ENCODE results near the gene CHST9.

Gene CHST9

DNA sequence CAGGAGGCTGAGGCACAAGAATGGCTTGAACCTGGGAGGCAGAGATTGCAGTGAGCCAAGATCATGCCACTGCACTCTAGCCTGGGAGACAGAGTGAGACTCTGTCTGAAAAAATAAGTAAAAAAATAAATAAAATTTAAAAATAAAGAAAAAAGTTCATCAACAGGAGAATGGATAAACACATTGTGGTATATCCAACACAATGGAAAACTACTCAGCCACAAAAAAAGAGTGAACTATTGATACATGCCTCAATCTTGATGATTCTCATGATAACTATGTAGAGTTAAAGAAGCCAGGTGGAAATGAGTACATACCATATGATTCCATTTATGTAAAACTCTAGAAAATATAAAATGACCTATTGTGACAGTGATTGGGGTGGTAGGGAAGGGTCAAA is 195.3 kb downstream of the CHST9 start:
- DNase-seq, result no peak
- Histone ChIP-seq H3K27me3 (ENCODE audit: control insufficient read depth in 1 of 2, insufficient read depth in 1 of 2, low read length in 2 of 2) (no peaks in the 10 kb centered on the region), H2BK5ac (ENCODE audit: low read depth, low read length, poor library complexity, severe bottlenecking) (no peak overlapping the region), H4K8ac (ENCODE audit: low read length) (no peak overlapping the region), H2AK5ac (ENCODE audit: low read length, severe bottlenecking) (no peak overlapping the region), H4K91ac (ENCODE audit: low read length) (no peak overlapping the region), H3K4me2 (ENCODE audit: low read length, poor library complexity, severe bottlenecking) (no peak overlapping the region), H2BK12ac (ENCODE audit: low read length in 2 of 2) (no peak overlapping the region), H3K79me1 (replicated peaks; ENCODE audit: low read length, poor library complexity, severe bottlenecking) (no peaks in the 10 kb centered on the region), H2AFZ (ENCODE audit: low read depth, low read length) (no peak overlapping the region), H3K23ac (ENCODE audit: low read length in 2 of 2) (no peak overlapping the region), H3K9me3 (ENCODE audit: control insufficient read depth, low read length) (no peaks in the 10 kb centered on the region), H3K4ac (ENCODE audit: low read depth in 1 of 2, low read length in 2 of 2) (no peak overlapping the region), H3K4me3 (ENCODE audit: insufficient read depth in 1 of 2, low read depth in 1 of 2, low read length in 2 of 2) (no peak overlapping the region), H3K36me3 (ENCODE audit: control insufficient read depth in 1 of 2, insufficient read depth in 2 of 2, low read depth in 1 of 2, low read length in 2 of 2) (no peaks in the 10 kb centered on the region), H3K27ac (ENCODE audit: low read length, poor library complexity, severe bottlenecking) (no peak overlapping the region), H2BK15ac (ENCODE audit: low read depth, poor library complexity, severe bottlenecking) (no peak overlapping the region), H3K18ac (ENCODE audit: low read depth in 1 of 2, low read length in 2 of 2) (no peak overlapping the region), H3K4me1 (ENCODE audit: control insufficient read depth, insufficient read depth, low read depth, low read length) (no peaks in the 10 kb centered on the region), H2BK120ac (ENCODE audit: low read depth, low read length) (no peak overlapping the region), H3K14ac (ENCODE audit: low read length in 2 of 2) (no peak overlapping the region), H3K9ac (ENCODE audit: low read length) (no peak overlapping the region)

DNA sequence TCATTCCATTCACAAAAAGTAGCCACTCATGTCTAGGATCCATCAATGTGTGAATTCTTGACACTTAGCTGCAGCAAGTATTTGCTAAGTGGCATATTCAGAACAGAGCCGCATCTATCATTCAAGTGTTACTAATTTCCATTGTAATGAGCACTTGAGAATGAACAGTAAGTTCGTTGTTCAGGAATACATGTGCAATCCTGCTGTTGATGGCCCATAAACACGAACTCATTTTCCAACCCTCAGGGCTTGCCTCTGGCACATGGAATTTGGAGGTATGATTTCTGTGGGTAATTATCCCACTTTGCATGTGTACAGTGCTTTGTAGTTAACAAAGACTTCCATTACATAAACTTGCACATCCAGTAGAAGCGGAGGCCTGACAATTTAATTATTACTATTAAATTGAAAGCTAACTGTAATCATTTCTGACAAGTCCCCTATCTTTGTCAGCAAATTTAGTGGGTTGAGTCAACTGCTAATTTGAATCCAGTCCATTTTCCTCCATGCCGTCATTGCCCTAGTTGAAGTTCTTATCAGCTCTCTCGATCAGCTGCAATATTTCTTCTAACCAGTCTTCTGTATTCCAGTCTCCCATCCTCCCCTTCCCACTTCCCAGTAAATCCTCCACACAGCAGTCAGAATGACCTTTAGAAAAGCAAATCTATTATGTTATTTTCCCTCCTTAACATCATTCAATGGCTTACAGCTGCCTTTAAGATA is 203.6 kb downstream of the CHST9 start:
- H3K4me1 ChIP-seq (ENCODE audit: control insufficient read depth, insufficient read depth, low read depth, low read length), result peaks cover 2% of the 10 kb centered on the region

GRCh38 chr18:26978812-26979341 is 206.2 kb downstream of the CHST9 start:
- DNase-seq, result no peak

More for the DNA sequence above, 203.6 kb downstream of the CHST9 start:
- WGBS, result 76% methylated on average over 6 of the region's 6 CpGs
- Histone ChIP-seq H4K8ac (ENCODE audit: low read length) (no peak overlapping the region), H3K4ac (ENCODE audit: low read depth in 1 of 2, low read length in 2 of 2) (no peak overlapping the region), H3K9me3 (ENCODE audit: control insufficient read depth, low read length) (no peaks in the 10 kb centered on the region), H3K4me2 (ENCODE audit: low read length, poor library complexity, severe bottlenecking) (no peak overlapping the region), H3K36me3 (ENCODE audit: control insufficient read depth in 1 of 2, insufficient read depth in 2 of 2, low read depth in 1 of 2, low read length in 2 of 2) (no peaks in the 10 kb centered on the region), H3K14ac (ENCODE audit: low read length in 2 of 2) (no peak overlapping the region), H3K79me1 (replicated peaks; ENCODE audit: low read length, poor library complexity, severe bottlenecking) (no peaks in the 10 kb centered on the region), H3K4me3 (ENCODE audit: insufficient read depth in 1 of 2, low read depth in 1 of 2, low read length in 2 of 2) (no peak overlapping the region), H2AFZ (ENCODE audit: low read depth, low read length) (no peak overlapping the region), H3K18ac (ENCODE audit: low read depth in 1 of 2, low read length in 2 of 2) (no peak overlapping the region), H4K91ac (ENCODE audit: low read length) (no peak overlapping the region), H2BK5ac (ENCODE audit: low read depth, low read length, poor library complexity, severe bottlenecking) (no peak overlapping the region), H2BK12ac (ENCODE audit: low read length in 2 of 2) (no peak overlapping the region), H3K23ac (ENCODE audit: low read length in 2 of 2) (no peak overlapping the region), H2BK15ac (ENCODE audit: low read depth, poor library complexity, severe bottlenecking) (no peak overlapping the region), H3K27ac (ENCODE audit: low read length, poor library complexity, severe bottlenecking) (no peak overlapping the region), H2BK120ac (ENCODE audit: low read depth, low read length) (no peak overlapping the region), H3K9ac (ENCODE audit: low read length) (no peak overlapping the region), H2AK5ac (ENCODE audit: low read length, severe bottlenecking) (no peak overlapping the region), H3K27me3 (ENCODE audit: control insufficient read depth in 1 of 2, insufficient read depth in 1 of 2, low read length in 2 of 2) (no peaks in the 10 kb centered on the region)
- no peak for DNase-seq

GRCh38 chr18:26977781-26978180 is 207.3 kb downstream of the CHST9 start:
- Histone ChIP-seq H3K27ac (ENCODE audit: low read length, poor library complexity, severe bottlenecking) (no peak overlapping the region), H3K4me2 (ENCODE audit: low read length, poor library complexity, severe bottlenecking) (no peak overlapping the region), H3K4me1 (ENCODE audit: control insufficient read depth, insufficient read depth, low read depth, low read length) (no peaks in the 10 kb centered on the region), H2AK5ac (ENCODE audit: low read length, severe bottlenecking) (no peak overlapping the region), H2BK15ac (ENCODE audit: low read depth, poor library complexity, severe bottlenecking) (no peak overlapping the region), H2BK12ac (ENCODE audit: low read length in 2 of 2) (no peak overlapping the region), H3K79me1 (replicated peaks; ENCODE audit: low read length, poor library complexity, severe bottlenecking) (no peaks in the 10 kb centered on the region), H3K4ac (ENCODE audit: low read depth in 1 of 2, low read length in 2 of 2) (no peak overlapping the region), H2BK120ac (ENCODE audit: low read depth, low read length) (no peak overlapping the region), H3K9me3 (ENCODE audit: control insufficient read depth, low read length) (no peaks in the 10 kb centered on the region), H2AFZ (ENCODE audit: low read depth, low read length) (no peak overlapping the region), H3K18ac (ENCODE audit: low read depth in 1 of 2, low read length in 2 of 2) (no peak overlapping the region), H3K27me3 (ENCODE audit: control insufficient read depth in 1 of 2, insufficient read depth in 1 of 2, low read length in 2 of 2) (no peaks in the 10 kb centered on the region), H2BK5ac (ENCODE audit: low read depth, low read length, poor library complexity, severe bottlenecking) (no peak overlapping the region), H3K23ac (ENCODE audit: low read length in 2 of 2) (no peak overlapping the region), H3K4me3 (ENCODE audit: insufficient read depth in 1 of 2, low read depth in 1 of 2, low read length in 2 of 2) (no peak overlapping the region), H4K91ac (ENCODE audit: low read length) (no peak overlapping the region), H3K36me3 (ENCODE audit: control insufficient read depth in 1 of 2, insufficient read depth in 2 of 2, low read depth in 1 of 2, low read length in 2 of 2) (no peaks in the 10 kb centered on the region), H3K9ac (ENCODE audit: low read length) (no peak overlapping the region), H4K8ac (ENCODE audit: low read length) (no peak overlapping the region), H3K14ac (ENCODE audit: low read length in 2 of 2) (no peak overlapping the region)
- DNase-seq, result no peak
- no CpG with 5 or more reads among the region's 1 CpG for WGBS

More at GRCh38 chr18:26978812-26979341, 206.2 kb downstream of the CHST9 start:
- no peak overlapping the region for H3K23ac ChIP-seq (ENCODE audit: low read length in 2 of 2)
- no peak overlapping the region for H3K27ac ChIP-seq (ENCODE audit: low read length, poor library complexity, severe bottlenecking)
- no peak overlapping the region for H4K91ac ChIP-seq (ENCODE audit: low read length)
- no peak overlapping the region for H2BK120ac ChIP-seq (ENCODE audit: low read depth, low read length)
- H3K9ac ChIP-seq (ENCODE audit: low read length), result no peak overlapping the region
- WGBS, result 90% methylated on average over 2 of the region's 4 CpGs
- no peak overlapping the region for H2AK5ac ChIP-seq (ENCODE audit: low read length, severe bottlenecking)
- H3K9me3 ChIP-seq (ENCODE audit: control insufficient read depth, low read length), result no peaks in the 10 kb centered on the region
- H3K4me2 ChIP-seq (ENCODE audit: low read length, poor library complexity, severe bottlenecking), result no peak overlapping the region
- no peak overlapping the region for H2BK15ac ChIP-seq (ENCODE audit: low read depth, poor library complexity, severe bottlenecking)
- no peak overlapping the region for H2AFZ ChIP-seq (ENCODE audit: low read depth, low read length)
- no peaks in the 10 kb centered on the region for H3K27me3 ChIP-seq (ENCODE audit: control insufficient read depth in 1 of 2, insufficient read depth in 1 of 2, low read length in 2 of 2)
- H3K4me1 ChIP-seq (ENCODE audit: control insufficient read depth, insufficient read depth, low read depth, low read length), result peaks cover 2% of the 10 kb centered on the region
- H3K18ac ChIP-seq (ENCODE audit: low read depth in 1 of 2, low read length in 2 of 2), result no peak overlapping the region
- no peak overlapping the region for H2BK5ac ChIP-seq (ENCODE audit: low read depth, low read length, poor library complexity, severe bottlenecking)
- H3K4me3 ChIP-seq (ENCODE audit: insufficient read depth in 1 of 2, low read depth in 1 of 2, low read length in 2 of 2), result no peak overlapping the region
- H3K36me3 ChIP-seq (ENCODE audit: control insufficient read depth in 1 of 2, insufficient read depth in 2 of 2, low read depth in 1 of 2, low read length in 2 of 2), result no peaks in the 10 kb centered on the region
- no peak overlapping the region for H4K8ac ChIP-seq (ENCODE audit: low read length)
- H2BK12ac ChIP-seq (ENCODE audit: low read length in 2 of 2), result no peak overlapping the region
- H3K79me1 ChIP-seq (replicated peaks; ENCODE audit: low read length, poor library complexity, severe bottlenecking), result no peaks in the 10 kb centered on the region
- H3K14ac ChIP-seq (ENCODE audit: low read length in 2 of 2), result no peak overlapping the region
- no peak overlapping the region for H3K4ac ChIP-seq (ENCODE audit: low read depth in 1 of 2, low read length in 2 of 2)
